OCI-LY1 (cell line): ENCODE measurements around the gene TKTL1.

Experiments used
- CTCF ChIP-seq: fragments of 200-600 bp; sonication (generic), shearing (Covaris generic); IDR thresholded peaks from 2 replicates; pipeline ENCODE4 v1.5.1; 2017; ENCODE audit warnings: mild to moderate bottlenecking, antibody characterized with exemption, low read length, moderate library complexity, mixed read lengths
- EZH2 ChIP-seq: fragments of 200-600 bp; sonication (generic), shearing (Covaris generic); IDR thresholded peaks from 2 replicates; pipeline ENCODE4 v1.8.0; 2017; ENCODE audit warnings: borderline replicate concordance, mixed run types, mild to moderate bottlenecking, antibody characterized with exemption, low read length, moderate library complexity, mixed read lengths

GRCh38 chrX:154350429-154351182 is 55.0 kb downstream of the TKTL1 start:
- TF ChIP-seq CTCF (no peak), EZH2 (no peak)
